Measurements from ENCODE around the gene HTT. TPM values are rescaled to one million over a fixed set of nuclear protein-coding genes. Genes with fewer than 3 reads are reported as not detected.

HTT gene
- total RNA-seq, 1 experiment from 2014 or later = 66.8 TPM

GRCh38 chr4:3127112-3127511 lies 52.6 kb downstream of the HTT start:
- intact Hi-C loops (cut with micrococcal nuclease; ENCODE audit: unreplicated experiment) = no loop called here
- Histone ChIP-seq H3K27ac (ENCODE audit: low read depth, low read length, poor library complexity, severe bottlenecking) (no peak overlapping the region), H3K4me3 (ENCODE audit: low read depth, low read length, poor library complexity, severe bottlenecking) (no peak overlapping the region), H3K27me3 (replicated peaks; ENCODE audit: insufficient read depth, low read depth, low read length, poor library complexity) (no peaks in the 10 kb centered on the region), H3K4me1 (ENCODE audit: insufficient read depth, low read length, poor library complexity, severe bottlenecking) (peaks cover 34% of the 10 kb centered on the region), H3K9me3 (ENCODE audit: low read depth, low read length, poor library complexity, severe bottlenecking) (no peaks in the 10 kb centered on the region), H3K36me3 (ENCODE audit: insufficient read depth, low read length, poor library complexity, severe bottlenecking) (peaks cover 50% of the 10 kb centered on the region)
- POLR2A ChIA-PET (ENCODE audit: low non-redundant PET) = no interaction called here
- no TSS peak for BruUV-seq (replicated peaks)
- CTCF ChIA-PET = no interaction called here
- DNase-seq (ENCODE audit: low spot score) = no peak
- TF ChIP-seq EZH2 (IDR thresholded peaks at IDR 0.05; ENCODE audit: borderline replicate concordance, low read depth, low read length, poor library complexity, severe bottlenecking) = no peak
- TF ChIP-seq, protein P1, sequence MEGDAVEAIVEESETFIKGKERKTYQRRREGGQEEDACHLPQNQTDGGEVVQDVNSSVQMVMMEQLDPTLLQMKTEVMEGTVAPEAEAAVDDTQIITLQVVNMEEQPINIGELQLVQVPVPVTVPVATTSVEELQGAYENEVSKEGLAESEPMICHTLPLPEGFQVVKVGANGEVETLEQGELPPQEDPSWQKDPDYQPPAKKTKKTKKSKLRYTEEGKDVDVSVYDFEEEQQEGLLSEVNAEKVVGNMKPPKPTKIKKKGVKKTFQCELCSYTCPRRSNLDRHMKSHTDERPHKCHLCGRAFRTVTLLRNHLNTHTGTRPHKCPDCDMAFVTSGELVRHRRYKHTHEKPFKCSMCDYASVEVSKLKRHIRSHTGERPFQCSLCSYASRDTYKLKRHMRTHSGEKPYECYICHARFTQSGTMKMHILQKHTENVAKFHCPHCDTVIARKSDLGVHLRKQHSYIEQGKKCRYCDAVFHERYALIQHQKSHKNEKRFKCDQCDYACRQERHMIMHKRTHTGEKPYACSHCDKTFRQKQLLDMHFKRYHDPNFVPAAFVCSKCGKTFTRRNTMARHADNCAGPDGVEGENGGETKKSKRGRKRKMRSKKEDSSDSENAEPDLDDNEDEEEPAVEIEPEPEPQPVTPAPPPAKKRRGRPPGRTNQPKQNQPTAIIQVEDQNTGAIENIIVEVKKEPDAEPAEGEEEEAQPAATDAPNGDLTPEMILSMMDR (conservative IDR thresholded peaks at IDR 0.05; ENCODE audit: low read depth, low read length) = no peak

DNA sequence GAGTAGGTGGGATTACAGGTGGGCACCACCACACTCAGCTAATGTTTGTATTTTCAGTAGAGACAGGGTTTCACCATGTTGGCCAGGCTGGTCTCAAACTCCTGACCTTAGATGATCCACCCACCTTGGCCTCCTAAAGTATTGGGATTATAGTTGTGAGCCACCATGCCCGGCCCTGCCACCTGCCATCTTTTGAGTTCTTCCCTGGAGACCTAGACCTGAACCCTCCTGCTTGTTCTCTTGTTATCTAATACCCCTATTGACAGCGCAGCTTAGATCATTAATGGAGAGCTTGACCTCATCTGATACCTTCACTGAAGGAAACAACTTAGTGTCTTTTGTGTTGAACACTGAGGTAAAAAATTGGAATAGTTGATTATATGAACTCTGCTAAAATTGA lies 53.6 kb downstream of the HTT start:
- Histone ChIP-seq H3K27me3 (replicated peaks; ENCODE audit: insufficient read depth, low read depth, low read length, poor library complexity) (no peaks in the 10 kb centered on the region), H3K36me3 (ENCODE audit: insufficient read depth, low read length, poor library complexity, severe bottlenecking) (peaks cover 59% of the 10 kb centered on the region), H3K4me1 (ENCODE audit: insufficient read depth, low read length, poor library complexity, severe bottlenecking) (peaks cover 27% of the 10 kb centered on the region), H3K27ac (ENCODE audit: low read depth, low read length, poor library complexity, severe bottlenecking) (no peak overlapping the region), H3K9me3 (ENCODE audit: low read depth, low read length, poor library complexity, severe bottlenecking) (no peaks in the 10 kb centered on the region), H3K4me3 (ENCODE audit: low read depth, low read length, poor library complexity, severe bottlenecking) (no peak overlapping the region)
- intact Hi-C loops (cut with micrococcal nuclease; ENCODE audit: unreplicated experiment) = no loop called here
- CTCF ChIA-PET = no interaction called here
- POLR2A ChIA-PET (ENCODE audit: low non-redundant PET) = no interaction called here
- no peak for DNase-seq (ENCODE audit: low spot score)
- BruUV-seq (replicated peaks) = no TSS peak
- no peak for TF ChIP-seq EZH2 (IDR thresholded peaks at IDR 0.05; ENCODE audit: borderline replicate concordance, low read depth, low read length, poor library complexity, severe bottlenecking)
- TF ChIP-seq, protein P1 (conservative IDR thresholded peaks at IDR 0.05; ENCODE audit: low read depth, low read length) = no peak

DNA sequence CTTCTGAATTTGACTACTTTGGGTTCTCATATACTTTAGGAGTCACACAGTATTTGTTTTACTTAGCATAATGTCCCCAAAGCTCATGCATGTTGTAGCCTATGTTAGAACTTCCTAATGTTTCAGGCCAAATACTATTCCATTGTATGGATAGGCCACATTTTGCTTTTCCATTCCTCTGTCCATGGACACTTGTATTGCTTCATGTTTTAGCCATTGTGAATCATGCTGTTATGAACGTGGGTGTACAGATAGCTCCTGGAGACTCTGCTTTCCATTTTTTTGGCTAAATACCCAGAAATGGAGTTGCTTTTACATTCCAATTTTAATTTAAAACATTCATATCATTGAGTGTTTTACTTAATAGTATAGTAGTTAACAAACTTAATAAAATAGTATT lies 54.5 kb downstream of the HTT start:
- H3K36me3 ChIP-seq (ENCODE audit: insufficient read depth, low read length, poor library complexity, severe bottlenecking) = peaks cover 67% of the 10 kb centered on the region

More for the DNA sequence above, 54.5 kb downstream of the HTT start:
- Histone ChIP-seq H3K4me3 (ENCODE audit: low read depth, low read length, poor library complexity, severe bottlenecking) (no peak overlapping the region), H3K9me3 (ENCODE audit: low read depth, low read length, poor library complexity, severe bottlenecking) (no peaks in the 10 kb centered on the region), H3K4me1 (ENCODE audit: insufficient read depth, low read length, poor library complexity, severe bottlenecking) (peaks cover 18% of the 10 kb centered on the region), H3K27ac (ENCODE audit: low read depth, low read length, poor library complexity, severe bottlenecking) (no peak overlapping the region), H3K27me3 (replicated peaks; ENCODE audit: insufficient read depth, low read depth, low read length, poor library complexity) (no peaks in the 10 kb centered on the region)
- BruUV-seq (replicated peaks) = no TSS peak
- TF ChIP-seq, protein P1 (conservative IDR thresholded peaks at IDR 0.05; ENCODE audit: low read depth, low read length) = no peak
- TF ChIP-seq EZH2 (IDR thresholded peaks at IDR 0.05; ENCODE audit: borderline replicate concordance, low read depth, low read length, poor library complexity, severe bottlenecking) = no peak
- CTCF ChIA-PET = no interaction called here
- POLR2A ChIA-PET (ENCODE audit: low non-redundant PET) = no interaction called here
- intact Hi-C loops (cut with micrococcal nuclease; ENCODE audit: unreplicated experiment) = no loop called here
- DNase-seq (ENCODE audit: low spot score) = no peak
